Vagina (tissue), 2 donors: ENCODE results near the gene FGF14.

ENCODE experiments used
- CTCF ChIP-seq, 3 experiments: fragments of 450-650 bp in 2 of 3; fragments of 200-600 bp in 1 of 3; sonication (generic) in 1 of 3; IDR thresholded peaks; one replicate each; pipeline ENCODE4 v1.5.1; 2017 to 2019; ENCODE audit warnings: antibody characterized with exemption in 3 of 3, mild to moderate bottlenecking in 2 of 3, moderate library complexity in 2 of 3
- POLR2A ChIP-seq, 2 donors: fragments of 450-650 bp; IDR thresholded peaks; one replicate each; pipeline ENCODE4 v1.6.1; 2017; ENCODE audit warnings: antibody characterized with exemption in 2 of 2, mild to moderate bottlenecking in 2 of 2, moderate library complexity in 2 of 2
- POLR2AphosphoS5 ChIP-seq, 2 donors: sonication (generic); formaldehyde crosslinking; IDR thresholded peaks; one replicate each; pipeline ENCODE4 v1.9.0; 2017; ENCODE audit warnings: antibody characterized with exemption in 2 of 2, mild to moderate bottlenecking in 2 of 2, low read depth in 1 of 2; ENCODE audit not compliant: insufficient read depth in 1 of 2

GRCh38 chr13:102316732-102317131 lies 85.1 kb downstream of the FGF14 start:
- TF ChIP-seq CTCF (IDR thresholded peaks at IDR 0.05) (no peak), POLR2A (IDR thresholded peaks at IDR 0.05) (no peak), POLR2AphosphoS5 (IDR thresholded peaks at IDR 0.05; ENCODE audit: insufficient read depth in 1 of 2, low read depth in 1 of 2) (no peak)
